K562 (cell line): ENCODE measurements around the gene SIRPB2. TPM values are rescaled to one million over a fixed set of nuclear protein-coding genes. Genes with fewer than 3 reads are reported as not detected.

Experiments
- ATAC-seq: fragments of 200-7000 bp; cut with Tn5 transposase; 3 replicates; pipeline ENCODE4 v1.9.1; 2020; ENCODE audit warnings: moderate library complexity
- BruUV-seq: library from RNA; stranded (reverse); fragments of 400-500 nt; replicated peaks from 2 replicates; lab custom pipeline; 2021; lab: Mats Ljungman, UMichigan
- CTCF ChIA-PET: fragments of 300-600 bp; formaldehyde crosslinking; extraction: SDS; loops from one replicate; lab custom pipeline; 2021; ENCODE audit warnings: low intra/inter-chr PET ratio; lab: Yijun Ruan, JAX
- POLR2A ChIA-PET: fragments of 300-600, 350-650 bp; sonication (Branson Sonifier 250); formaldehyde crosslinking; extraction: SDS; loops from one replicate; lab custom pipeline; 2021; ENCODE audit warnings: antibody characterized with exemption, inconsistent platforms; lab: Yijun Ruan, JAX
- DNase-seq, 4 experiments: peaks; one replicate each; pipeline versions ENCODE4 v3.0.0 to v3.0.0-alpha.2; 2011 to 2018; ENCODE audit warnings: low spot score in 3 of 4, mixed read lengths in 3 of 4; ENCODE audit errors: extremely low read depth in 1 of 4
- FAIRE-seq: peaks from 2 replicates; lab custom pipeline; 2011; peaks lifted over from hg19 to GRCh38; lab: Jason Lieb, UNC
- H2AFZ ChIP-seq: 2 replicates; pipeline ENCODE4 v1.6.0; 2011; ENCODE audit warnings: low read depth, low read length, control low read depth, inconsistent platforms
- H3K27ac ChIP-seq: fragments of 200-600 bp; 3 replicates; pipeline ENCODE4 v1.8.0; 2011; ENCODE audit warnings: low read depth, mild to moderate bottlenecking, control low read depth, inconsistent platforms, low read length, moderate library complexity, mixed read lengths; ENCODE audit errors: extremely low read depth
- H3K27me3 ChIP-seq, 2 experiments: fragments of 300-600 bp in 1 of 2; 2 replicates in 1 of 2; 3 replicates in 1 of 2; pipeline versions ENCODE4 v1.6.0 to v1.8.0; 2011; ENCODE audit warnings: inconsistent platforms in 2 of 2, low read length in 2 of 2, mild to moderate bottlenecking in 1 of 2, mixed read lengths in 1 of 2, moderate library complexity in 1 of 2; ENCODE audit not compliant: control insufficient read depth in 2 of 2, insufficient read depth in 2 of 2
- H3K36me3 ChIP-seq: fragments of 300-600 bp; 3 replicates; pipeline ENCODE4 v1.8.0; 2011; ENCODE audit warnings: mild to moderate bottlenecking, low read length, inconsistent platforms; ENCODE audit not compliant: control insufficient read depth, insufficient read depth
- H3K4me1 ChIP-seq, 2 experiments: fragments of 200-600 bp in 1 of 2; replicated peaks in 1 of 2; 2 replicates in 1 of 2; 3 replicates in 1 of 2; pipeline versions ENCODE4 v1.5.1 to v1.8.0; 2011; ENCODE audit warnings: inconsistent platforms in 2 of 2, low read length in 2 of 2, mild to moderate bottlenecking in 1 of 2, mixed read lengths in 1 of 2, moderate library complexity in 1 of 2; ENCODE audit not compliant: control insufficient read depth in 2 of 2, insufficient read depth in 2 of 2
- H3K4me2 ChIP-seq: 2 replicates; pipeline ENCODE4 v1.6.1; 2011; ENCODE audit warnings: low read length, control low read depth, inconsistent platforms, mixed read lengths; ENCODE audit not compliant: insufficient read depth
- H3K4me3 ChIP-seq: fragments of 200-600 bp; sonication (generic), shearing (Covaris generic); 2 replicates; pipeline ENCODE4 v1.5.1; 2016; ENCODE audit warnings: control low read depth, inconsistent platforms
- H3K79me2 ChIP-seq: fragments of 200-600 bp; 3 replicates; pipeline ENCODE4 v1.8.0; 2011; ENCODE audit warnings: low read length, inconsistent platforms; ENCODE audit not compliant: control insufficient read depth, insufficient read depth
- H3K9ac ChIP-seq, 2 experiments: 2 replicates each; pipeline versions ENCODE4 v1.6.0 to v1.6.1; 2011; ENCODE audit warnings: low read depth in 2 of 2, low read length in 2 of 2, control low read depth in 1 of 2, inconsistent platforms in 1 of 2, mild to moderate bottlenecking in 1 of 2, mixed read lengths in 1 of 2; ENCODE audit not compliant: insufficient read depth in 1 of 2
- H3K9me1 ChIP-seq: one replicate; pipeline ENCODE4 v1.6.0; 2011; ENCODE audit warnings: inconsistent platforms, mild to moderate bottlenecking, low read length, moderate library complexity; ENCODE audit not compliant: control insufficient read depth, insufficient read depth
- H3K9me3 ChIP-seq: replicated peaks from 2 replicates; pipeline ENCODE4 v1.5.1; 2011; ENCODE audit warnings: low read depth, low read length, inconsistent platforms; ENCODE audit not compliant: control insufficient read depth, insufficient read depth
- H4K20me1 ChIP-seq: replicated peaks from 2 replicates; pipeline ENCODE4 v1.6.1; 2011; ENCODE audit warnings: low read length, inconsistent platforms, mixed read lengths; ENCODE audit not compliant: control insufficient read depth, insufficient read depth
- AFF4 ChIP-seq: sonication (generic); formaldehyde crosslinking; IDR thresholded peaks from 2 replicates; pipeline ENCODE4 v1.8.0; 2023; ENCODE audit warnings: mild to moderate bottlenecking, missing genetic modification reagents
- BCOR ChIP-seq: fragments of 450-650 bp; IDR thresholded peaks from 2 replicates; pipeline ENCODE4 v1.6.1; 2016
- C11orf30 ChIP-seq: fragments of 450-650 bp; IDR thresholded peaks from 2 replicates; pipeline ENCODE4 v1.6.1; 2016; ENCODE audit warnings: low read depth, mild to moderate bottlenecking
- CBFA2T2 ChIP-seq: fragments of 450-650 bp; conservative IDR thresholded peaks from 2 replicates; pipeline ENCODE4 v1.6.1; 2017; ENCODE audit warnings: mild to moderate bottlenecking
- CBX3 ChIP-seq, 2 experiments: IDR thresholded peaks; 1 replicate in 1 of 2; 2 replicates in 1 of 2; pipeline ENCODE4 v1.6.1; 2012; ENCODE audit warnings: inconsistent platforms in 2 of 2, low read length in 2 of 2, borderline replicate concordance in 1 of 2, control low read depth in 1 of 2
- DEAF1 ChIP-seq: fragments of 450-650 bp; formaldehyde crosslinking; IDR thresholded peaks from 2 replicates; pipeline ENCODE4 v1.4.0; 2020; ENCODE audit warnings: mild to moderate bottlenecking, moderate library complexity
- HNRNPL ChIP-seq: fragments of 200-400 bp; formaldehyde crosslinking; IDR thresholded peaks from 2 replicates; pipeline ENCODE4 v1.6.1; 2017; ENCODE audit warnings: low read depth, mild to moderate bottlenecking, low read length
- KLF1 ChIP-seq: fragments of 450-650 bp; IDR thresholded peaks from 2 replicates; pipeline ENCODE4 v1.6.1; 2016; ENCODE audit warnings: missing genetic modification characterization, missing compliant biosample characterization
- KLF10 ChIP-seq: fragments of 250-450 bp; sonication (Bioruptor Pico); IDR thresholded peaks from 2 replicates; pipeline ENCODE4 v1.6.1; 2021; ENCODE audit warnings: matching md5 sums
- MTA3 ChIP-seq: fragments of 450-650 bp; formaldehyde crosslinking; IDR thresholded peaks from 2 replicates; pipeline ENCODE4 v1.6.1; 2017; ENCODE audit warnings: mild to moderate bottlenecking, borderline replicate concordance
- MYC ChIP-seq, 2 experiments: fragments of 250-450 bp in 1 of 2; sonication (Bioruptor Pico) in 1 of 2; IDR thresholded peaks; 2 replicates each; pipeline versions ENCODE4 v1.5.1 to v1.6.1; 2012 to 2021; ENCODE audit warnings: low read depth in 2 of 2, borderline replicate concordance in 1 of 2, improper control_type of control experiment in 1 of 2, low read length in 1 of 2, mild to moderate bottlenecking in 1 of 2, moderate library complexity in 1 of 2
- NFE2L1 ChIP-seq: fragments of 450-650 bp; IDR thresholded peaks from 2 replicates; pipeline ENCODE4 v1.6.1; 2016; ENCODE audit warnings: missing genetic modification characterization, low read depth, mild to moderate bottlenecking, missing compliant biosample characterization, moderate library complexity, borderline replicate concordance
- RCOR1 ChIP-seq, 2 experiments: IDR thresholded peaks; 2 replicates each; pipeline ENCODE4 v1.6.1; 2012; ENCODE audit warnings: low read depth in 2 of 2, low read length in 2 of 2, borderline replicate concordance in 1 of 2, improper control_type of control experiment in 1 of 2
- SMAD3 ChIP-seq: fragments of 450-650 bp; formaldehyde crosslinking; conservative IDR thresholded peaks from 2 replicates; pipeline ENCODE4 v1.4.0; 2020; ENCODE audit warnings: mild to moderate bottlenecking
- TCF3 ChIP-seq: sonication (generic); formaldehyde crosslinking; IDR thresholded peaks from 2 replicates; pipeline ENCODE4 v1.4.0; 2020; ENCODE audit warnings: mild to moderate bottlenecking, missing genetic modification reagents
- TCF7L2 ChIP-seq: fragments of 150-350 bp; IDR thresholded peaks from 2 replicates; pipeline ENCODE4 v1.6.1; 2016; ENCODE audit warnings: low read depth, mild to moderate bottlenecking, low read length, moderate library complexity
- TRIM24 ChIP-seq, 2 experiments: fragments of 450-650 bp; IDR thresholded peaks; 2 replicates each; pipeline ENCODE4 v1.6.1; 2016
- WGBS: fragments of 100-300 bp; shearing (Covaris generic); methylation state at CpG from one replicate; pipeline ENCODE4 v1.1.6; 2016; ENCODE audit warnings: low coverage, mixed read lengths; ENCODE audit not compliant: insufficient coverage; ENCODE audit errors: missing lambda C conversion rate; 5-methylcytosine and 5-hydroxymethylcytosine counted together
- in situ Hi-C: fragments of 300-500 bp; cut with MboI; formaldehyde crosslinking; loops from 4 replicates; pipeline ENCODE4 v1.15.0; 2018; ENCODE audit warnings: inconsistent platforms, mixed read lengths
- intact Hi-C: fragments of 100-400 bp; cut with micrococcal nuclease; formaldehyde crosslinking; loops from 2 replicates; pipeline ENCODE4 v1.14.2; 2022
- polyA plus RNA-seq, 8 experiments: library from polyadenylated mRNA; depleted of rRNA in 4 of 8; stranded (reverse) in 5 of 8; unstranded in 3 of 8; fragments of >200 nt; fragmentation: Nextera tagmentation in 2 of 8; fragmentation: Illumina TruSeq in 1 of 8; extraction: Ambion mirVana in 2 of 8; extraction: Trizol in 1 of 8; gene quantifications; 2 replicates each; pipeline versions ENCODE4 v1.2.1 to v1.2.3, GENCODE V29; 2011 to 2014; ENCODE audit warnings: inconsistent platforms in 1 of 8, missing spikeins in 1 of 8
- total RNA-seq, 7 experiments: library from RNA; depleted of rRNA in 6 of 7; stranded (reverse); fragments of >200 nt in 6 of 7; fragmentation: Illumina TruSeq in 2 of 7; extraction: Trizol in 2 of 7; gene quantifications; 2 replicates each; pipeline versions ENCODE4 v1.2.1 to v1.2.3, GENCODE V29; 2011 to 2021; ENCODE audit warnings: low replicate concordance in 1 of 7

The SIRPB2 gene
- total and polyA plus RNA-seq, 9 of the 15 experiments (the other 6 are each of a cell fraction or from before 2014, with no cell fraction given) = 0.07 TPM; not detected in 7

GRCh38 chr20:1440024-1440423 is 51.2 kb downstream of the SIRPB2 start (continued):
- TF ChIP-seq DEAF1 (CRISPR knock-in tag) (peak; percentile 31; the same call in 1 of the 2 replicates), TCF3 (CRISPR knock-in tag) (no peak), RCOR1 (IDR thresholded peaks at IDR 0.05; ENCODE audit: borderline replicate concordance in 1 of 2, low read depth in 2 of 2, low read length in 2 of 2) (0 out of 4 replicates have a peak, but pooled peaks of 1 of the 2 experiments have one; percentile 40)

- FAIRE-seq (no peak), DNase-seq (no peak), ATAC-seq (no peak)
- no peaks in the 10 kb centered on the region for H3K27me3 ChIP-seq
- peak overlapping the region in 1 of 2 experiments; percentile 18; a peak in 1 of 4 replicates for H3K9ac ChIP-seq
- intact Hi-C loops = loop anchor here (5.0 kb wide), 1 partner anchor 41 kb away; no protein-coding TSS in a partner anchor
- WGBS = 60% methylated on average over 1 of the region's 1 CpG
- H4K20me1 ChIP-seq = no peaks in the 10 kb centered on the region
- no peak overlapping the region for H3K4me3 ChIP-seq
- H2AFZ ChIP-seq = no peak overlapping the region
- ChIA-PET POLR2A (interaction anchor here (0.6 to 3.3 kb wide), 3 partner anchors 8 to 530 kb away, joined by 3 to 12 read pairs (median 3); no protein-coding TSS in a partner anchor), CTCF (interaction anchor here (0.8 kb wide), 1 partner anchor 38 kb away, joined by 3 read pairs; no protein-coding TSS in a partner anchor)
- H3K27ac ChIP-seq = no peak overlapping the region
- no peaks in the 10 kb centered on the region for H3K79me2 ChIP-seq
- H3K4me1 ChIP-seq = peaks cover 0 to 16% of the 10 kb centered on the region in 2 experiments; a peak in 2 of 5 replicates
- H3K9me1 ChIP-seq = no peaks in the 10 kb centered on the region
- no peak overlapping the region for H3K4me2 ChIP-seq
- peaks cover 22% of the 10 kb centered on the region; the same call in 2 of the 3 replicates for H3K36me3 ChIP-seq
- H3K9me3 ChIP-seq = no peaks in the 10 kb centered on the region
- no TSS peak for BruUV-seq
- in situ Hi-C loops = no loop called here
- TF ChIP-seq C11orf30 = no peak
- no peak for TF ChIP-seq KLF1
- no peak for TF ChIP-seq KLF10 (CRISPR knock-in tag)
- TF ChIP-seq CBX3 (IDR thresholded peaks at IDR 0.05; ENCODE audit: borderline replicate concordance in 1 of 2, low read length in 2 of 2) = no peak
- TF ChIP-seq TRIM24 (IDR thresholded peaks at IDR 0.05) = no peak
- no peak for TF ChIP-seq BCOR
- TF ChIP-seq CBFA2T2 = no peak
- TF ChIP-seq HNRNPL = no peak
- TF ChIP-seq MYC (IDR thresholded peaks at IDR 0.05; ENCODE audit: low read depth, low read length) = no peak
- TF ChIP-seq MYC (CRISPR knock-in tag; IDR thresholded peaks at IDR 0.05; ENCODE audit: borderline replicate concordance, low read depth) = no peak
- no peak for TF ChIP-seq MTA3
- no peak for TF ChIP-seq TCF7L2
- TF ChIP-seq AFF4 (CRISPR knock-in tag) = no peak
- no peak for TF ChIP-seq NFE2L1 (tag)
- no peak for TF ChIP-seq SMAD3 (CRISPR knock-in tag)
Measured at GRCh38 chr20:1438361-1438760, 52.9 kb downstream of the SIRPB2 start.
